NCI-H460 (cell line): ENCODE results near the gene OAT. TPM values are rescaled to one million over a fixed set of nuclear protein-coding genes. Genes with fewer than 3 reads are reported as not detected.
A peak's percentile ranks its signal among the peaks of the same experiment; 100 is the strongest.

Experiments
- DNase-seq: peaks from one replicate; pipeline ENCODE4 v3.0.0-alpha.2; 2016; ENCODE audit warnings: low read depth; ENCODE audit errors: extremely low read depth
- total RNA-seq: library from RNA; depleted of rRNA; stranded (reverse); fragments of >200 nt; shearing (Covaris generic); gene quantifications from 2 replicates; pipeline ENCODE4 v1.2.3, GENCODE V29; 2014

The OAT gene
- total RNA-seq, 1 experiment from 2014 or later = 83.7 TPM

GRCh38 chr10:124408357-124408756, 10.4 kb downstream of the OAT start:
- DNase-seq = no peak

DNA sequence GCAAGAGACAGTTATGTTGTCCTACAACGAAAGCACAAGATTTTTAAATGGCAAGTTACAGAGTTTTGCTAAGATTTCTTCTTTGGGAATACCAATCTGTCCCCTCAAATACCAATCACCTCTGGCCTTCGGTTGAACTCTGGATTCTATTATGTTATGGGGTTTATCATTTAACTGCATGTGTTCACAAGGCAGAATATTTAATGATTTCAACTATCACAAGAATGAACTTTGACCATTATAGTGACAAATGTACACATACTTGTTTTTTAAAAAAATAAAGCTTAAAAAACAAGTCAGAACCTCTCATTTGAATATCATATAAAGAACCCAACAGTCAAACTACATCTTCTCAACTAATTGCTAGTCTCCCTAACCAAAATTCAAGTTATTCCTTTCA, 11.3 kb downstream of the OAT start:
- no peak for DNase-seq

DNA sequence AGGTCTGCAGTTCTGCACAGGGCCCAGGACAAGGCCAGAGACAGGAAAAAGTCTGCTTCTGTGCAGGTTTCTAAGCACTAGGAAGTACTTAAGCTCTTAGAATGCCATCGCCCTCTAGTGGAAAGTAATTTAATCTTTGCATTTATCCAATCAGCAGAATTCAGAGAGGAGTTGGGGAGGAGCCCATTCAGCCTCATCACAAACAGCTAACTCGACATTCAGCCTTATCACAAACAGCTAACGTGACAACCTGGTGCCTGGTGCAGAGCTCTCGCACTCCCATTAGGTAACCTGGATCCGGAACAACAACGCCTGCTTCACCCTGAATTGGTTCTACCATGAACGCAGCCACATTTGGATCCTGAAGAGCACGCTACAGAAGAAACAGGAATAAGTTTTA, 15.2 kb downstream of the OAT start:
- DNase-seq = peak; percentile 82

- DNase-seq = no peak
These were observed 16.4 kb downstream of the OAT start for GRCh38 chr10:124402273-124402672.

GRCh38 chr10:124401633-124402032, 17.1 kb downstream of the OAT start:
- no peak for DNase-seq

- DNase-seq = no peak
These were observed 24.1 kb downstream of the OAT start for GRCh38 chr10:124394583-124394982.

GRCh38 chr10:124392626-124393342, 25.9 kb downstream of the OAT start:
- no peak for DNase-seq

GRCh38 chr10:124390471-124391187, 28.1 kb downstream of the OAT start:
- DNase-seq = no peak

DNA sequence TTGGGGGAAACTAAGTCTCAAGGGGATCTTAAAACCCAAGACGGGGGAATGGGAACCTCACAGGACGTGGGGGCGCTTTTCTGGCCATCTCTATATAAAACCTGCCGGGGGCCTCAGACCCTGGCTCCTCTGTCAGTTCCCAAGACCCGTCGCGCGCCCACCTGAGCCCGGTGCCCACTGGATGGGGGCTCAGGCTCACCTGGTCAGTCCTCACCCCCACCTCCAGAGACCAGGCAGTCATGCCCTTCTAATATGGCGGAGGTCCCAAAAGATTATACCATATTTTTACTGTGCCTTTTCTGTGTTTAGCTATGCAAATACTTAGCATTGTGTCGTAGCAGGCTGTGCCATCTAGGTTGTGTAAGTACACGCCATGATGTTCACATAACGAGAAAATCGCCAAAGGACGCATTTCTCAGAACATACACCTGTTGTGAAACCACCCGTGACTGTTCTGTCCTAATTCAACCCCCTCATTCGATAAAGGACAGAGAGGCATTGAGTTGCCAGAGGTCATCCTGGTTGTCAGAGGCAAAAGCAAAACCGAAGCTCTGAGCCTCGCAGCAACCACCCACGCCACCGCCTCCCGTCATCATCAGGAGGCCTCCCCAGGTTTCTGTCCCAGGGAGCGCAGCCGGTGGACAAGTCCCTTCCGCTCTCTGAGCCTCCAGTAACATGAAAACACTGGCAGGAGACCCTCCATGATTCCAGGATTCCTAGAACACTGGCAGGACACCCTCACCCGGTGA, 28.9 kb downstream of the OAT start:
- no peak for DNase-seq

DNA sequence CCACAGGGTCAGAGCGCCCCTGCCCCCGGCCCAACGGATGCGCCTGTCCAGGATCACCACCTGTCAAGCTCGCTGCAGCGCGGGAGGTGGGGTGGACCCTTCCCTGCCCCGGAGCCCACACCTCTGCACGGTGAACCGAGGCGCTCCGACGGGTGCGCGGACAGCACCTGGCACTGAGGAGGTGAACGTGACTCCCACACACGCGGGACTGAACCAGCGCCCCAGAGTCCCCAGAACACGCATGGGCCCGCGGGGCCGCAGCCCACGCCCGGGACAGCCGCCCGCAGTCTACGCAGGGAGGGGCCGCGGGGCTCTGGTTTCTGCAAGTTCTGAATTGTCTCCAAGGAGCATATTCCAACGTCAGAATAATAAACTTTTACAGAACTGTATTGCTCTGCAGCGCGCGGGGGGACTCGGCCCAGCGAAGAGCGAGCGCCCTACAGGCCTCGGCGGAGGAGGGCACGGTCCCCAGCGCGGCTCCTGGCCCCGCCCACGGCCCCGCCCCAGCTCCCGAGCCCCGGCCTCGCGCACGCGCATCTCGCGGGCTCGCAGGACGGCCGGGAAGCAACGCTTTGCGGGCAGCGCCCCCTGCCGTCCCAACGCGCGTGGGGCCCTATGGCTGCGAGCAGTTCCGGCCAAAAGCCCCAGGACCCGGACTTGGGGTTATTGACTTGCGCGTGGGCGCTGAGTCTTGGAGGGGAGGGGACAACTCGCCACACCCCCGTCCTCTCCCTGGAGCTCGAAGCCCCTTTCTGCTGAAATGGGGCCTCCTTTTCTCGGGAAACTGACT, 29.7 kb downstream of the OAT start:
- DNase-seq = peak; percentile 84

DNA sequence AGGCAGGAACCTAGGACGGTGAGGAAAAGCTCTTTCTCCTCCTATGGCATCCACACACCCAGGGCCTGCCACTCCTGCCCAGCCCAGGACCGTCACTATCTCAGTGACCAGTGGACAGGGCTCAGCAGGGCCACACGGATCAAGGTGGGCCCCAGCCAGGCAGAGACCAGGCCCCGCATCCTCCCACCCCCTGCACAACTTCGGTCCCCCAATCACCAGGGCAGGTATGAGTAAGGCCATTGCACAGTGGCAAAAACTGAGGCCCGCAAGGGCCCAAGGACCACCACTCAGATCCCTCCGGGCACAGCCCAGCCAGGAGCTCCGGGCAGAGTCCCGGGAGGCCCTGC, 30.3 kb downstream of the OAT start:
- DNase-seq = no peak

DNA sequence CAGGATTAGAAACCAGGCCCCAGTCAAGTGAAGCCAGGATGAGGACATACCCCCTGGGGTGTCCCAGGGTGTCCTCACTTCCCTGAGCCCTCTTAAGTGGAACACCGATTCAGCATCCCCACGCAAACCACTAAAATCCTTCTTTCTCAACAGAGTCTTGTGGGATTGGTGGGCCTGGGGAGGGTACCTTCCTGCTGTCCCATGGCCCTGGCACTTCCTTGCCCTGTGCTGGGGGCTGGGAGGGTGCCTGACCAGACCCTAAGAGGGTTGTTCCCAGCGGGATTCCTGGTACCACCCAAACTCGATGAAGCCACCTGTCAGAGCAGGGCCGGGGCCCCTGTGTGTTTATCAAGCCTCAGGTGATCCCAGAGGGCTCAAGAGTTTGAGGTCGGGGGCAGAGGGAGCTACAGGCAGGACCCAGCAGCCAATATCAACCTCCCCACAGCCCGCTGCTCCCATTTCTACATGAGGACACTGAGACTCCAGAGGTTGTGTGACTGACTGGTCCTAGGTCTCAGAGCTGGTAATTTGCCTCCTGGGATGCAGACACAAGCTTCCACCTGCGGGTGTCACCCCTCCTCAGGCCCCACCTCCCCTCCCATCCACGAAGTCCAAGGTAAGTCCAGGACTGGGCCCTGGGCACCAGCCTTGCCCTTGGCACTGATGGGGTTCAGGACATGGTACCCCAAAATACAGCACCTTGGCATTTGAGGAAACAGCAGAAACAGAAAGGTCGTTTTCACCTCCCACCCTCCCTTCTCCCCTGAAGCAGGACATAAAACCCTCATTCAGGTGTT, 31.4 kb downstream of the OAT start:
- no peak for DNase-seq

DNA sequence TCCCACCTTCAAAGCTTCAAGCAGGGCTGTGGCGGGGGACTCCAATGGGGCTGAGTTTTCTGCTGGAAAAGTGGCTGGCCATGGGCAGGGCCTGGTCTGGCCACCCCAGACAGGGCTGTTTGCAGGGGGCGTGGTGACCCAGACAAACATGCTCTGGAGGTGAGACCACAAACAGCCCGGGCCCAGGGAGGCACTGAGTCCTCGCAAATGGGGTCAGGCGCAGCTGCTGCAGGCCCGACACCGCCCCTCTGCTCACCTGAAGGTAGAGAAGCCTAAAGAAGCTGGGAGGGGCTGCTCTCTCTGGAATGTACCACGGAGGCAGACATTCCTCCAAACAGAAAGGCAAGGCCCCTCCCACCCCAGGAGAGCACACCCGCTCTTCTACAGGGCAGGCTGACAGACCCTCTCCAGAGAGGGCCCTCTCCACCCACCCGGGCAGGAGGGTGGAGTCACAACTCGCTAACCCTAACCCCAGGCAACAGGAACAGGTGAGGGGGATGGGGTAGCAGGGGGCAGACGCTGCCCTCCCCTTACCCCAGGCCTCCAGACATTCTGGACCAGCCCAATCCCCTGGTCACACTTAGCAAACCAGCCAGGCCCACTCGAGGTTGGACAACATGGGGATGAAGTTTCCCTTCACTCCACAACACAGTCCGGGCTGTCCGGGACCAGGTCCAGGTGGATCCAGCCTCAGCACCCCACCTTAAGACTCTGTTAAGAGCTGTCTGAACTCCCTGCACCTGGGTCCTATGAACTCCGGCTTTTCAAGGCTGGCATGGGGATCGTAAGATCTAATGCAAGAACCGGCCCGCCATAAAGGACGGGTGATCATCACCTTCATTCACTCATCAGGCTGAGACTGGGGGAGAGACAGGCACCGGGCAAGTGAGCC, 32.3 kb downstream of the OAT start:
- no peak for DNase-seq

GRCh38 chr10:124385627-124386185, 33.0 kb downstream of the OAT start:
- DNase-seq = no peak

DNA sequence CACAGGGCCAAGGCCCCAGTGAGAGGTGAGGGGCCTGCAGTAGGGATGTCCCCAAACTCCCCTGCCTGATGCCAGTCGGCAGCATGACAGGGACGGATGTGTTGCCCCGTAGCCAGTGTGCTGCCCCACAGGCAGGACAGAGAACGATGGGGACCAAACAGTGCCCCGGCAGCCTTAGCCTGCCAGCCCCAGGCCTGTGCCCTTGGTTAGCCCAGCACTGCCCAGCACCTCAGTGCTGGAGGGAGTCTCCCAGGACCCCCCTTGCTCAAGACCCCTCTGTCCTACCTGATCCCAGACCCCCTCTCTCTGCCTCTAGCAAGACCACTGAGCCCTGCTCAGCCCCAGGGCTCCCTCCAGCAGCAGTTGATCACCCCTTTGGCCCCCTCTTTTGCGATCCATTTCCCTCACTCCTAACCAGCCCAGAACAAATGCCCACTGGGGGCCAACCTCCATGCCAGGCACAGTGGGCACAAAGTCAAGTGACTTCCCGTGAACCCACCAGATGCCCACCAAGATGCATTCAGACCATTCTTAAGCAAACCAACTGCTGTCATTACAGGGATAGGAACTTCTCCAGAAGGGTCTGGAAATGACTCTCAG, 34.0 kb downstream of the OAT start:
- DNase-seq = no peak

DNA sequence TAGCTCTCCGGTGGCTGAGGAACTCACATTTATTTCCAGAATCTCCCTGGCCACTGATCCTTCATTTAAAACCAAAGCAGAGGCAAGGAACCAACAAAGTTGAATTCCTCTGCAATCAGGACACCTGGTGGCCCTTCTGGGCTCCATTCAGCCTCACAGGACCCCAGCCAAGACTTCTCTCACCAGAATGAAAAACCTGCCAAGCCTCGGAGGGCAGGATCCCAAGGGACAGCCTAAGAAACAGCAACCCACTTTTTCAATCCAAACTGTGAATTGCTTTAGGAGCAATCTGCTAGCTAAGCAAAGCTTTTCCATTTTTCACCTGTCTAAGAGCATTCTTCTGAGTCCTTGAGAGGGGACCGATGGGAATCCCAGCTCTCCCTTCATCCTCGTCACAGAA, 34.6 kb downstream of the OAT start:
- no peak for DNase-seq

DNA sequence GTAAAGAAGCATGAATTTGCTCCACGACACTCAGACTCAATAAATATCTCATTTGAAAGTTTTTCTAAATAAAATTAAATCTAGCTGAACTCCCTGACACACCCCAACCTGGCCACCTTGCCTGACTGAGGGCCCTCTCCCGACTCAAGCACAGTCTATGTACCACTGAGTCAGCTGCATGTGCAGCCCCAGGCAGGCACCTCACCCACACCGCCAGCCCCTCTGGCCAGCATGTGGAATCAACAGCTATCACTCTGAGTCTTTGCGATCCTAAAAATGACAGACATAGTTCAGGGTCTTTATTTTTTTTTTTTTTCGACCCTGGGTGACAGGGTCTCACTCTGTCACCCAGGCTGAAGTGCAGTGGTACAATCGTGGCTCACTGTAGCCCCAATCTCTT, 35.2 kb downstream of the OAT start:
- DNase-seq = no peak

DNA sequence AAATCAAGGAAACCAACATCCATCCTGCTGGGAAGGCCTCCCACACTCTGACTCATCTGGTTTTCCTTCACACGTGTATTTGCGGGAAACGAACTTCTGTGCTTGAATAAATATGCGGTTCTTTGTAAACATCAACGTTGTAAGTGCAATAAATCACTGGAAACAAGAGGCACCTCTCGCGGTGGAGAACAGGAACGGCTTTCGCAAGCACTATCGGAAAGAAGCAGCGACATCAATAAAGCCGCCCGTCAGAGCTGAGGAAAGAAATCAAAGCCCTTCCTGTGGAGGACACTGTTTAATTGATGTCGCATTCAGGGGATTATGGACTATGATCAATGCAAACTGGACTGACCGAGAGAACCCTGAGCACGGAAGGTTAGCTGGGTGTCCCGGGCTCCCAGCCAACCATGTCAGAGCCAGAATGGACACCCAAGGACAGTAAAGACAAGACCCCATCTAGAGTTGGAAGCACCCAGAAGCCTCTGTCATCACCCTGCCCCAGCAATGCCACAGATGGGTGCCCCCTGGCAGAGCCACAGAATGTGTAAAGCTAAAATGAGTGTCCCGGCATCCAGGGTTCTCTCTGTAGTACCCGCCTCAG, 37.6 kb downstream of the OAT start:
- DNase-seq = no peak
